H9 (cell line): ENCODE data around the gene ZBTB16. TPM values are rescaled to one million over a fixed set of nuclear protein-coding genes. Genes with fewer than 3 reads are reported as not detected.

ENCODE experiments used
- DNase-seq: peaks from one replicate; pipeline ENCODE4 v3.0.0-alpha.2; 2017
- H2AFZ ChIP-seq: one replicate; pipeline ENCODE4 v1.6.1; 2013; ENCODE audit warnings: mild to moderate bottlenecking, low read length, control low read depth, moderate library complexity
- H2AK5ac ChIP-seq: 2 replicates; pipeline ENCODE4 v1.6.1; 2013; ENCODE audit warnings: low read length, control low read depth, mixed read lengths; ENCODE audit not compliant: insufficient read length
- H2BK120ac ChIP-seq: one replicate; pipeline ENCODE4 v1.6.1; 2013; ENCODE audit warnings: low read depth, mild to moderate bottlenecking, low read length, control low read depth, inconsistent platforms; ENCODE audit not compliant: poor library complexity, severe bottlenecking
- H2BK12ac ChIP-seq: 2 replicates; pipeline ENCODE4 v1.6.1; 2013; ENCODE audit warnings: low read length, control low read depth, mixed read lengths, low read depth; ENCODE audit not compliant: insufficient read length
- H2BK15ac ChIP-seq: 2 replicates; pipeline ENCODE4 v1.6.1; 2013; ENCODE audit warnings: low read depth, low read length, control low read depth
- H2BK20ac ChIP-seq: one replicate; pipeline ENCODE4 v1.6.1; 2013; ENCODE audit warnings: low read depth, mild to moderate bottlenecking, low read length, control low read depth, inconsistent platforms; ENCODE audit not compliant: poor library complexity, severe bottlenecking
- H2BK5ac ChIP-seq: 2 replicates; pipeline ENCODE4 v1.6.1; 2013; ENCODE audit warnings: low read length, control low read depth, mixed read lengths; ENCODE audit not compliant: insufficient read length
- H3K14ac ChIP-seq: 2 replicates; pipeline ENCODE4 v1.6.1; 2013; ENCODE audit warnings: low read length, control low read depth; ENCODE audit not compliant: insufficient read depth
- H3K18ac ChIP-seq: 2 replicates; pipeline ENCODE4 v1.6.1; 2013; ENCODE audit warnings: low read depth, mild to moderate bottlenecking, mixed read lengths, low read length, control low read depth; ENCODE audit not compliant: insufficient read length
- H3K23ac ChIP-seq: 2 replicates; pipeline ENCODE4 v1.6.1; 2013; ENCODE audit warnings: low read length, control low read depth, mixed read lengths, low read depth; ENCODE audit not compliant: insufficient read length
- H3K23me2 ChIP-seq: 2 replicates; pipeline ENCODE4 v1.6.1; 2013; ENCODE audit warnings: low read depth, mild to moderate bottlenecking, mixed read lengths, low read length, control low read depth; ENCODE audit not compliant: insufficient read length, poor library complexity, severe bottlenecking
- H3K27ac ChIP-seq: 2 replicates; pipeline ENCODE4 v1.5.1; 2013; ENCODE audit warnings: low read length, control low read depth, mixed read lengths, low read depth; ENCODE audit not compliant: insufficient read length
- H3K27me3 ChIP-seq: 2 replicates; pipeline ENCODE4 v1.6.1; 2013; ENCODE audit warnings: low read length, control low read depth, inconsistent platforms; ENCODE audit not compliant: insufficient read depth
- H3K4ac ChIP-seq: 2 replicates; pipeline ENCODE4 v1.6.1; 2013; ENCODE audit warnings: low read depth, mild to moderate bottlenecking, control low read depth, inconsistent platforms, low read length, moderate library complexity
- H3K4me1 ChIP-seq: 2 replicates; pipeline ENCODE4 v1.6.1; 2013; ENCODE audit warnings: low read length, control low read depth, inconsistent platforms; ENCODE audit not compliant: insufficient read depth
- H3K4me2 ChIP-seq: 2 replicates; pipeline ENCODE4 v1.6.1; 2013; ENCODE audit warnings: low read length, control low read depth, mixed read lengths; ENCODE audit not compliant: insufficient read length, insufficient read depth
- H3K56ac ChIP-seq: 2 replicates; pipeline ENCODE4 v1.6.1; 2013; ENCODE audit warnings: low read depth, mild to moderate bottlenecking, mixed read lengths, low read length, control low read depth; ENCODE audit not compliant: insufficient read length
- H3K79me1 ChIP-seq: 2 replicates; pipeline ENCODE4 v1.6.1; 2013; ENCODE audit warnings: low read depth, mild to moderate bottlenecking, moderate library complexity, low read length, control low read depth, inconsistent platforms; ENCODE audit not compliant: insufficient read depth, poor library complexity, severe bottlenecking
- H3K79me2 ChIP-seq: 2 replicates; pipeline ENCODE4 v1.6.1; 2013; ENCODE audit warnings: low read length, control low read depth, inconsistent platforms; ENCODE audit not compliant: insufficient read depth
- H3K9ac ChIP-seq: 2 replicates; pipeline ENCODE4 v1.6.1; 2013; ENCODE audit warnings: low read length, control low read depth, mixed read lengths; ENCODE audit not compliant: insufficient read length; ENCODE audit errors: extremely low read depth
- H3K9me3 ChIP-seq: one replicate; pipeline ENCODE4 v1.6.1; 2013; ENCODE audit warnings: low read depth, low read length, inconsistent platforms; ENCODE audit not compliant: control insufficient read depth
- H3T11ph ChIP-seq: one replicate; pipeline ENCODE4 v1.6.1; 2013; ENCODE audit warnings: mild to moderate bottlenecking, low read length, control low read depth, inconsistent platforms
- H4K20me1 ChIP-seq: one replicate; pipeline ENCODE4 v1.6.1; 2013; ENCODE audit not compliant: control insufficient read depth, insufficient read length, insufficient read depth
- H4K5ac ChIP-seq: 2 replicates; pipeline ENCODE4 v1.6.1; 2013; ENCODE audit warnings: low read depth, mild to moderate bottlenecking, mixed read lengths, low read length, control low read depth; ENCODE audit not compliant: insufficient read length
- H4K8ac ChIP-seq: replicated peaks from 2 replicates; pipeline ENCODE4 v1.6.1; 2013; ENCODE audit warnings: low read length, control low read depth, mixed read lengths, low read depth; ENCODE audit not compliant: insufficient read length
- H4K91ac ChIP-seq: 2 replicates; pipeline ENCODE4 v1.6.1; 2013; ENCODE audit warnings: low read depth, mild to moderate bottlenecking, moderate library complexity, mixed read lengths, low read length, control low read depth; ENCODE audit not compliant: insufficient read length
- H3K27ac Mint-ChIP-seq, 3 experiments: 2 replicates in 2 of 3; 3 replicates in 1 of 3; pipeline ENCODE4 v1.8.0; 2020 to 2021; ENCODE audit warnings: mixed read lengths in 3 of 3, mild to moderate bottlenecking in 1 of 3, moderate library complexity in 1 of 3
- H3K27me3 Mint-ChIP-seq: 2 replicates; pipeline ENCODE4 v1.8.0; 2021; ENCODE audit warnings: low read depth, mild to moderate bottlenecking, moderate library complexity, mixed read lengths
- H3K36me3 Mint-ChIP-seq, 3 experiments: 2 replicates in 2 of 3; 3 replicates in 1 of 3; pipeline ENCODE4 v1.8.0; 2020 to 2021; ENCODE audit warnings: low read depth in 3 of 3, mixed read lengths in 3 of 3; ENCODE audit not compliant: insufficient read depth in 1 of 3
- H3K4me1 Mint-ChIP-seq, 2 experiments: 2 replicates each; pipeline ENCODE4 v1.8.0; 2020; ENCODE audit warnings: mixed read lengths in 2 of 2
- H3K4me3 Mint-ChIP-seq, 2 experiments: 2 replicates in 1 of 2; 3 replicates in 1 of 2; pipeline ENCODE4 v1.8.0; 2020 to 2021; ENCODE audit warnings: mild to moderate bottlenecking in 2 of 2, mixed read lengths in 2 of 2, moderate library complexity in 1 of 2
- H3K9me3 Mint-ChIP-seq, 2 experiments: 2 replicates in 1 of 2; 3 replicates in 1 of 2; pipeline ENCODE4 v1.8.0; 2020; ENCODE audit warnings: mild to moderate bottlenecking in 2 of 2, mixed read lengths in 2 of 2, moderate library complexity in 1 of 2
- CTCF ChIP-seq: fragments of 200-600 bp; sonication (generic); conservative IDR thresholded peaks from 3 replicates; pipeline ENCODE4 v1.8.0; 2021; ENCODE audit warnings: antibody characterized with exemption, mild to moderate bottlenecking
- WGBS: extraction: QIAGEN DNeasy Blood & Tissue Kit; methylation state at CpG from one replicate; pipeline ENCODE4 v1.1.7; 2013; ENCODE audit warnings: missing lambda C conversion rate, low lambda C conversion rate, mixed read lengths; ENCODE audit not compliant: insufficient read length; ENCODE audit errors: extremely low coverage; 5-methylcytosine and 5-hydroxymethylcytosine counted together
- total RNA-seq: library from RNA; stranded (reverse); gene quantifications from 2 replicates; pipeline ENCODE4 v1.2.1, GENCODE V29; 2021

Gene ZBTB16
- total RNA-seq, 1 experiment from 2014 or later, result not detected

- H3K18ac ChIP-seq, result no peak overlapping the region
- DNase-seq, result no peak
- H3K56ac ChIP-seq, result no peak overlapping the region
- H4K5ac ChIP-seq, result no peak overlapping the region
- H3K27me3 ChIP-seq, result no peaks in the 10 kb centered on the region
- H4K8ac ChIP-seq, result no peak overlapping the region
- TF ChIP-seq CTCF, result no peak
- Mint-ChIP-seq H3K4me3 (no peak overlapping the region), H3K27ac (no peak overlapping the region), H3K36me3 (no peaks in the 10 kb centered on the region), H3K9me3 (no peaks in the 10 kb centered on the region), H3K27me3 (peaks cover 28% of the 10 kb centered on the region), H3K4me1 (peaks cover 3% of the 10 kb centered on the region in 2 experiments; a peak in 2 of 4 replicates)
- H3K79me2 ChIP-seq, result no peaks in the 10 kb centered on the region
- no peaks in the 10 kb centered on the region; the same call in 1 of the 2 replicates for H3K4me1 ChIP-seq
- H4K91ac ChIP-seq, result no peak overlapping the region
- no peak overlapping the region for H2AFZ ChIP-seq
- no peak overlapping the region for H2BK20ac ChIP-seq
- H2AK5ac ChIP-seq, result no peak overlapping the region
- no peak overlapping the region for H3T11ph ChIP-seq
- H3K9ac ChIP-seq, result no peak overlapping the region
- no peak overlapping the region for H3K27ac ChIP-seq
- no peak overlapping the region for H3K23ac ChIP-seq
- no peak overlapping the region for H2BK5ac ChIP-seq
- H3K4ac ChIP-seq, result no peak overlapping the region
- H3K79me1 ChIP-seq, result no peaks in the 10 kb centered on the region
- H3K23me2 ChIP-seq, result peaks cover 4% of the 10 kb centered on the region
- no peak overlapping the region for H2BK12ac ChIP-seq
- no peaks in the 10 kb centered on the region for H3K9me3 ChIP-seq
- no CpG with 5 or more reads among the region's 3 CpGs for WGBS
- no peak overlapping the region for H2BK120ac ChIP-seq
- H2BK15ac ChIP-seq, result no peak overlapping the region
- no peak overlapping the region for H3K4me2 ChIP-seq
- no peak overlapping the region for H3K14ac ChIP-seq
- no peaks in the 10 kb centered on the region for H4K20me1 ChIP-seq
Observed at GRCh38 chr11:114039551-114039950, 20.0 kb upstream of the ZBTB16 start.
